Fibroblast of lung (primary cell): ENCODE results near the gene OPN1SW.

Experiments
- EZH2 ChIP-seq: IDR thresholded peaks from 2 replicates; pipeline ENCODE4 v1.5.1; 2012; ENCODE audit warnings: low read length, control low read depth, mild to moderate bottlenecking; ENCODE audit errors: missing control alignments
- TF ChIP-seq, protein P1 (sequence below), 2 donors: IDR thresholded peaks in 1 of 2; conservative IDR thresholded peaks in 1 of 2; 1 replicate in 1 of 2; 2 replicates in 1 of 2; pipeline ENCODE4 v1.5.1; 2011 to 2012; ENCODE audit warnings: low read length in 2 of 2, control low read depth in 1 of 2, inconsistent platforms in 1 of 2, low read depth in 1 of 2, mild to moderate bottlenecking in 1 of 2

DNA sequence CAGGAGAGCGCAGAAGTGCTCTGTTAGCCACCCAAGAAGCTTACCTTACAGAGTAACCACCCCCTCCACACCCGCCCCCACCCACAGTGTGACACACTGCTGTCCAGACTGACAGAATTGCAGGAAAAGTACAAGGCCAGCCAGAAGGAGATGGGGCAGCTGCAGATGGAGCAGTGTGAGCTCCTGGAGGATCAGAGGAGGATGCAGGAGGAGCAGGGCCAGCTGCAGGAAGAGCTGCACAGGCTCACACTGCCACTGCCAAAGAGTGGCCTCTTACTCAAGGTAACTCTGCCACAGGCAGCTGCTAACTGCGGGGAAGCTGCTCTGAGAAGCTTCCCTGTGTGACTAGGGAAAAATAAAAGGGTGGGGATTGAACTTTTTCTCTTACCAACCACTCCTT is 33.8 kb upstream of the OPN1SW start:
- no peak for TF ChIP-seq EZH2
- TF ChIP-seq, protein P1, sequence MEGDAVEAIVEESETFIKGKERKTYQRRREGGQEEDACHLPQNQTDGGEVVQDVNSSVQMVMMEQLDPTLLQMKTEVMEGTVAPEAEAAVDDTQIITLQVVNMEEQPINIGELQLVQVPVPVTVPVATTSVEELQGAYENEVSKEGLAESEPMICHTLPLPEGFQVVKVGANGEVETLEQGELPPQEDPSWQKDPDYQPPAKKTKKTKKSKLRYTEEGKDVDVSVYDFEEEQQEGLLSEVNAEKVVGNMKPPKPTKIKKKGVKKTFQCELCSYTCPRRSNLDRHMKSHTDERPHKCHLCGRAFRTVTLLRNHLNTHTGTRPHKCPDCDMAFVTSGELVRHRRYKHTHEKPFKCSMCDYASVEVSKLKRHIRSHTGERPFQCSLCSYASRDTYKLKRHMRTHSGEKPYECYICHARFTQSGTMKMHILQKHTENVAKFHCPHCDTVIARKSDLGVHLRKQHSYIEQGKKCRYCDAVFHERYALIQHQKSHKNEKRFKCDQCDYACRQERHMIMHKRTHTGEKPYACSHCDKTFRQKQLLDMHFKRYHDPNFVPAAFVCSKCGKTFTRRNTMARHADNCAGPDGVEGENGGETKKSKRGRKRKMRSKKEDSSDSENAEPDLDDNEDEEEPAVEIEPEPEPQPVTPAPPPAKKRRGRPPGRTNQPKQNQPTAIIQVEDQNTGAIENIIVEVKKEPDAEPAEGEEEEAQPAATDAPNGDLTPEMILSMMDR (conservative IDR thresholded peaks at IDR 0.05 in 1 of 2, IDR thresholded peaks at IDR 0.05 in 1 of 2; ENCODE audit: low read depth in 1 of 2, low read length in 2 of 2), result no peak
